HepG2 (cell line): ENCODE results near the gene GPX5. TPM values are rescaled to one million over a fixed set of nuclear protein-coding genes. Genes with fewer than 3 reads are reported as not detected.

ENCODE experiments used
- ATAC-seq: fragments of 200-7000 bp; cut with Tn5 transposase; 3 replicates; pipeline ENCODE4 v1.9.1; 2020; ENCODE audit warnings: mild to moderate bottlenecking, moderate library complexity
- BruUV-seq: library from RNA; stranded (reverse); fragments of 400-500 nt; replicated peaks from 2 replicates; lab custom pipeline; 2021; lab: Mats Ljungman, UMichigan
- CTCF ChIA-PET: fragments of 300-600 bp; formaldehyde crosslinking; extraction: SDS; loops from one replicate; lab custom pipeline; 2021; ENCODE audit warnings: low total read pairs, inconsistent platforms, low intra/inter-chr PET ratio; lab: Yijun Ruan, JAX
- POLR2A ChIA-PET: fragments of 350-600 bp; sonication (Branson Sonifier 250); formaldehyde crosslinking; loops from one replicate; lab custom pipeline; 2020; ENCODE audit warnings: antibody characterized with exemption, inconsistent platforms; lab: Yijun Ruan, JAX
- DNase-seq: peaks from one replicate; pipeline ENCODE4 v3.0.0-alpha.2; 2015; ENCODE audit warnings: low spot score
- FAIRE-seq: peaks from 3 replicates; lab custom pipeline; 2011; peaks lifted over from hg19 to GRCh38; lab: Jason Lieb, UNC
- H2AFZ ChIP-seq: one replicate; pipeline ENCODE4 v1.6.1; 2011; ENCODE audit warnings: low read length, inconsistent platforms
- H3K27ac ChIP-seq: fragments of 300-600 bp; 3 replicates; pipeline ENCODE4 v1.8.0; 2011; ENCODE audit warnings: mixed run types, mild to moderate bottlenecking, mixed read lengths, low read length, inconsistent platforms; ENCODE audit not compliant: insufficient read depth; ENCODE audit errors: extremely low read length
- H3K27me3 ChIP-seq, 2 experiments: fragments of 200-600 bp in 1 of 2; 2 replicates in 1 of 2; 3 replicates in 1 of 2; pipeline versions ENCODE4 v1.6.0 to v1.8.0; 2011; ENCODE audit warnings: low read length in 2 of 2, mild to moderate bottlenecking in 2 of 2, moderate library complexity in 2 of 2, inconsistent platforms in 1 of 2; ENCODE audit not compliant: insufficient read depth in 2 of 2, control insufficient read depth in 1 of 2
- H3K36me3 ChIP-seq, 2 experiments: fragments of 200-600 bp in 1 of 2; replicated peaks in 1 of 2; 2 replicates in 1 of 2; 3 replicates in 1 of 2; pipeline versions ENCODE4 v1.5.1 to v1.8.0; 2011; ENCODE audit warnings: low read length in 2 of 2, inconsistent platforms in 1 of 2; ENCODE audit not compliant: insufficient read depth in 2 of 2, control insufficient read depth in 1 of 2
- H3K4me1 ChIP-seq: 2 replicates; pipeline ENCODE4 v1.5.1; 2012; ENCODE audit warnings: low read length, inconsistent platforms; ENCODE audit not compliant: insufficient read depth
- H3K4me2 ChIP-seq: 2 replicates; pipeline ENCODE4 v1.6.0; 2011; ENCODE audit warnings: low read depth, low read length, inconsistent platforms
- H3K4me3 ChIP-seq, 3 experiments: fragments of 200-600 bp in 1 of 3; sonication (generic), shearing (Covaris generic) in 1 of 3; replicated peaks in 1 of 3; 2 replicates each; pipeline ENCODE4 v1.5.1; 2011 to 2016; ENCODE audit warnings: low read length in 3 of 3, inconsistent platforms in 2 of 3, low read depth in 2 of 3, mild to moderate bottlenecking in 2 of 3, control low read depth in 1 of 3, mixed read lengths in 1 of 3; ENCODE audit not compliant: insufficient read depth in 1 of 3
- H3K79me2 ChIP-seq: one replicate; pipeline ENCODE4 v1.6.1; 2011; ENCODE audit warnings: low read length, inconsistent platforms; ENCODE audit not compliant: insufficient read depth
- H3K9ac ChIP-seq: 2 replicates; pipeline ENCODE4 v1.6.0; 2011; ENCODE audit warnings: mild to moderate bottlenecking, low read depth, low read length, inconsistent platforms; ENCODE audit not compliant: insufficient read depth
- H3K9me3 ChIP-seq: 2 replicates; pipeline ENCODE4 v1.5.1; 2012; ENCODE audit warnings: mild to moderate bottlenecking, low read length
- H4K20me1 ChIP-seq: 2 replicates; pipeline ENCODE4 v1.6.0; 2011; ENCODE audit warnings: inconsistent platforms, mild to moderate bottlenecking, low read length, moderate library complexity; ENCODE audit not compliant: insufficient read depth
- CAMTA2 ChIP-seq: sonication (generic); formaldehyde crosslinking; IDR thresholded peaks from 2 replicates; pipeline ENCODE4 v1.4.0; 2020; ENCODE audit warnings: mild to moderate bottlenecking, missing genetic modification reagents, borderline replicate concordance
- EP300 ChIP-seq, 3 experiments: sonication (generic) in 1 of 3; formaldehyde crosslinking in 1 of 3; IDR thresholded peaks; 2 replicates each; pipeline versions ENCODE4 v1.5.1 to v1.6.1; 2011 to 2020; ENCODE audit warnings: low read depth in 2 of 3, low read length in 2 of 3, borderline replicate concordance in 1 of 3, improper control_type of control experiment in 1 of 3, mild to moderate bottlenecking in 1 of 3, missing genetic modification reagents in 1 of 3, moderate library complexity in 1 of 3
- FOXO1 ChIP-seq: sonication (generic); formaldehyde crosslinking; IDR thresholded peaks from 2 replicates; pipeline ENCODE4 v1.4.0; 2020; ENCODE audit warnings: missing genetic modification reagents
- JUN ChIP-seq: sonication (generic); formaldehyde crosslinking; IDR thresholded peaks from 2 replicates; pipeline ENCODE4 v1.4.0; 2020; ENCODE audit warnings: mild to moderate bottlenecking, missing genetic modification reagents
- KAT8 ChIP-seq: IDR thresholded peaks from 2 replicates; pipeline ENCODE4 v1.6.1; 2016; ENCODE audit warnings: missing genetic modification reagents, missing compliant biosample characterization
- NR1H2 ChIP-seq: sonication (generic); formaldehyde crosslinking; IDR thresholded peaks from 2 replicates; pipeline ENCODE4 v1.8.1; 2022; ENCODE audit warnings: low read depth, missing genetic modification reagents, borderline replicate concordance
- NR2F1 ChIP-seq, 2 experiments: fragments of 450-650 bp in 1 of 2; formaldehyde crosslinking in 1 of 2; IDR thresholded peaks; 2 replicates each; pipeline versions ENCODE4 v1.5.0 to v1.6.1; 2016 to 2020; ENCODE audit warnings: mild to moderate bottlenecking in 1 of 2, missing compliant biosample characterization in 1 of 2, missing genetic modification reagents in 1 of 2, moderate library complexity in 1 of 2
- PCBP2 ChIP-seq: fragments of 200-400 bp; formaldehyde crosslinking; optimal IDR thresholded peaks from 2 replicates; pipeline ENCODE3; 2018; ENCODE audit warnings: low read length, low read depth; ENCODE audit not compliant: poor library complexity, severe bottlenecking
- RBM39 ChIP-seq: fragments of 200-400 bp; formaldehyde crosslinking; IDR thresholded peaks from one replicate; pipeline ENCODE4 v1.6.1; 2018; ENCODE audit warnings: antibody characterized with exemption, mild to moderate bottlenecking, low read depth, low read length; ENCODE audit not compliant: poor library complexity, severe bottlenecking
- SP1 ChIP-seq, 2 experiments: fragments of 450-650 bp in 1 of 2; sonication (generic) in 1 of 2; formaldehyde crosslinking in 1 of 2; IDR thresholded peaks; 2 replicates each; pipeline versions ENCODE4 v1.4.0 to v1.6.1; 2016 to 2020; ENCODE audit warnings: missing genetic modification reagents in 1 of 2
- ZNF101 ChIP-seq: sonication (generic); formaldehyde crosslinking; IDR thresholded peaks from 2 replicates; pipeline ENCODE4 v1.4.0; 2020; ENCODE audit warnings: mild to moderate bottlenecking, low read depth, missing genetic modification reagents, borderline replicate concordance
- ZNF547 ChIP-seq: sonication (generic); formaldehyde crosslinking; IDR thresholded peaks from 2 replicates; pipeline ENCODE4 v1.5.1; 2020; ENCODE audit warnings: mild to moderate bottlenecking, missing genetic modification reagents
- WGBS: methylation state at CpG from one replicate; pipeline ENCODE4 v1.1.6; 2017; ENCODE audit warnings: low lambda C conversion rate; 5-methylcytosine and 5-hydroxymethylcytosine counted together
- in situ Hi-C: cut with HindIII; loops from 2 replicates; pipeline ENCODE4 v1.10.0; 2017; ENCODE audit warnings: low pct_unique_long_range_greater_than_20kb; ENCODE audit not compliant: extremely low pct_ligation_motif_present
- intact Hi-C: fragments of 100-400 bp; cut with micrococcal nuclease; formaldehyde crosslinking; loops from one replicate; pipeline ENCODE4 v1.10.0; 2022; ENCODE audit not compliant: unreplicated experiment
- polyA plus RNA-seq, 8 experiments: library from polyadenylated mRNA; depleted of rRNA in 3 of 8; stranded (reverse) in 7 of 8; unstranded in 1 of 8; fragments of >200 nt; fragmentation: Illumina TruSeq in 4 of 8; extraction: Trizol in 4 of 8; gene quantifications; 2 replicates each; pipeline versions ENCODE4 v1.2.1 to v1.2.3, GENCODE V29; 2011 to 2016; ENCODE audit warnings: low read depth in 4 of 8, missing spikeins in 1 of 8, mixed read lengths in 1 of 8; ENCODE audit not compliant: insufficient read depth in 1 of 8
- total RNA-seq, 5 experiments: library from RNA; depleted of rRNA; stranded (reverse); fragments of >200 nt; fragmentation: Illumina TruSeq; extraction: Trizol; gene quantifications; 2 replicates each; pipeline ENCODE4 v1.2.3, GENCODE V29; 2016; ENCODE audit warnings: low read depth in 1 of 5
- TF ChIP-seq, protein P1 (sequence below): sonication (generic); formaldehyde crosslinking; IDR thresholded peaks from 2 replicates; pipeline ENCODE4 v1.9.0; 2022; ENCODE audit warnings: low read depth, missing genetic modification reagents

GPX5 gene
- total and polyA plus RNA-seq, 2 of the 13 experiments (the other 11 are each of a cell fraction or from before 2014, with no cell fraction given), result not detected

DNA sequence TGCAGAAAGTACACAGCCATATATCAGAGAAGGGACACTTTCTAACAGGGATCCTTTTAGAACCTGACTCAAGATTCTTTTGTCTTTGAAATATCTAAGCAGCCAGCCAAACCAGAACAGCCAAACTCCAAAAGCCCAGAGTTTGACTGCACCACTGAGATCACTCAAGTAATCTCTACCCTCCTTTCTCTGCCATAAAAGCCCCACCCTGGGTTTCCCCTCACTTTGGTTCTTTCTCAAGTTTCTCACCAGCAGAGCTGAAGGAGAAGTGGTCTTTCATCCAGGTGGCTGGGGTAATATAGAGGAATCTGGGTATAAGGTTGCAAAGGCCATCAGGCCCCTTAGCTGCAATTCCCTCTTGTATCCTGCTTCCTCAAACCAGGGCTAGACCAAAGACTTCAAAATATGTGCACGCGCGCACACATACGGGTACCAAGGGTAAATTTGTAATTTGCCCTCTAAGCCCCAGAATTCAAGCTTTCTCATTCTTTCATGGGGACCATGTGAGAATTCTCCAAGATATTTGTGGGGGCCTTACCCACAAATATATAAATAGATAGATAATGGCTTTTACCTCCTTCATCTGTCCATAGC lies 42.9 kb downstream of the GPX5 start:
- Histone ChIP-seq H3K79me2 (no peaks in the 10 kb centered on the region), H3K4me1 (peaks cover 16% of the 10 kb centered on the region), H3K9ac (no peak overlapping the region), H3K4me3 (no peak overlapping the region), H3K36me3 (no peaks in the 10 kb centered on the region), H3K9me3 (peaks cover 22% of the 10 kb centered on the region), H3K27me3 (no peaks in the 10 kb centered on the region), H3K27ac (no peak overlapping the region), H4K20me1 (no peaks in the 10 kb centered on the region), H2AFZ (no peak overlapping the region), H3K4me2 (no peak overlapping the region)
- 94% methylated on average over 4 of the region's 4 CpGs for WGBS
- in situ Hi-C loops (no loop called here), intact Hi-C loops (no loop called here)
- CTCF ChIA-PET, result no interaction called here
- POLR2A ChIA-PET, result interaction anchor here (1.1 kb wide), 1 partner anchor 18 kb away, joined by 3 read pairs; a partner anchor contains a TSS
- TF ChIP-seq SP1 (IDR thresholded peaks at IDR 0.05), result no peak
- no peak for TF ChIP-seq SP1 (CRISPR knock-in tag; IDR thresholded peaks at IDR 0.05)
- TF ChIP-seq PCBP2, result no peak
- no peak for TF ChIP-seq EP300 (IDR thresholded peaks at IDR 0.05; ENCODE audit: low read depth in 2 of 2, low read length in 2 of 2)
- no peak for TF ChIP-seq EP300 (CRISPR knock-in tag; IDR thresholded peaks at IDR 0.05; ENCODE audit: borderline replicate concordance)
- no peak for TF ChIP-seq ZNF547 (CRISPR knock-in tag)
- TF ChIP-seq JUN, result no peak
- TF ChIP-seq, protein P1, sequence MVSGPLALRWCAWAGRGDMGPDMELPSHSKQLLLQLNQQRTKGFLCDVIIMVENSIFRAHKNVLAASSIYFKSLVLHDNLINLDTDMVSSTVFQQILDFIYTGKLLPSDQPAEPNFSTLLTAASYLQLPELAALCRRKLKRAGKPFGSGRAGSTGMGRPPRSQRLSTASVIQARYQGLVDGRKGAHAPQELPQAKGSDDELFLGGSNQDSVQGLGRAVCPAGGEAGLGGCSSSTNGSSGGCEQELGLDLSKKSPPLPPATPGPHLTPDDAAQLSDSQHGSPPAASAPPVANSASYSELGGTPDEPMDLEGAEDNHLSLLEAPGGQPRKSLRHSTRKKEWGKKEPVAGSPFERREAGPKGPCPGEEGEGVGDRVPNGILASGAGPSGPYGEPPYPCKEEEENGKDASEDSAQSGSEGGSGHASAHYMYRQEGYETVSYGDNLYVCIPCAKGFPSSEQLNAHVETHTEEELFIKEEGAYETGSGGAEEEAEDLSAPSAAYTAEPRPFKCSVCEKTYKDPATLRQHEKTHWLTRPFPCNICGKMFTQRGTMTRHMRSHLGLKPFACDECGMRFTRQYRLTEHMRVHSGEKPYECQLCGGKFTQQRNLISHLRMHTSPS (CRISPR knock-in tag), result no peak
- no peak for TF ChIP-seq RBM39
- TF ChIP-seq CAMTA2 (CRISPR knock-in tag), result no peak
- TF ChIP-seq ZNF101, result no peak
- no peak for TF ChIP-seq NR1H2
- no peak for TF ChIP-seq KAT8 (CRISPR knock-in tag)
- TF ChIP-seq NR2F1 (CRISPR knock-in tag; IDR thresholded peaks at IDR 0.05), result no peak
- TF ChIP-seq FOXO1 (CRISPR knock-in tag), result no peak
- ATAC-seq (no peak), DNase-seq (no peak), FAIRE-seq (no peak)
- BruUV-seq, result no TSS peak
